Psoas muscle (tissue), 8 donors: ENCODE results near the gene PLEKHA8. TPM values are rescaled to one million over a fixed set of nuclear protein-coding genes. Genes with fewer than 3 reads are reported as not detected.

Source experiments
- ATAC-seq, 4 donors: fragments of 200-7000 bp; cut with Tn5 transposase; one replicate each; pipeline ENCODE4 v1.9.1; 2020; ENCODE audit warnings: moderate library complexity in 3 of 4, mild to moderate bottlenecking in 2 of 4
- DNase-seq, 2 donors: peaks; one replicate each; pipeline ENCODE4 v3.0.0-alpha.2; 2020
- H3K27ac ChIP-seq: fragments of 200-600 bp; one replicate; pipeline ENCODE4 v1.8.0; 2022
- H3K27me3 ChIP-seq, 3 donors: fragments of 200-600 bp in 1 of 3; one replicate each; pipeline versions ENCODE4 v1.6.1 to v1.8.0; 2013 to 2022; ENCODE audit warnings: low read length in 2 of 3, mild to moderate bottlenecking in 2 of 3, moderate library complexity in 1 of 3; ENCODE audit not compliant: insufficient read depth in 3 of 3
- H3K36me3 ChIP-seq, 2 donors: fragments of 200-600 bp in 1 of 2; one replicate each; pipeline versions ENCODE4 v1.6.1 to v1.8.0; 2013 to 2022; ENCODE audit warnings: low read depth in 1 of 2, mild to moderate bottlenecking in 1 of 2, moderate library complexity in 1 of 2; ENCODE audit not compliant: insufficient read depth in 1 of 2
- H3K4me1 ChIP-seq: fragments of 200-600 bp; one replicate; pipeline ENCODE4 v1.8.0; 2022
- H3K4me3 ChIP-seq: fragments of 200-600 bp; one replicate; pipeline ENCODE4 v1.8.0; 2022; ENCODE audit warnings: mild to moderate bottlenecking
- H3K9me3 ChIP-seq: fragments of 200-600 bp; one replicate; pipeline ENCODE4 v1.8.0; 2022
- WGBS, 3 donors: extraction: QIAGEN DNeasy Blood & Tissue Kit; methylation state at CpG; one replicate each; pipeline versions ENCODE4 v1.1.6 to v1.1.7; 2013; 5-methylcytosine and 5-hydroxymethylcytosine counted together
- intact Hi-C, 2 donors: fragments of 100-400 bp; cut with DNase I; formaldehyde crosslinking; loops; one replicate each; pipeline versions ENCODE4 v1.11.0 to v1.14.2; 2022
- polyA plus RNA-seq, 3 donors: library from polyadenylated mRNA; stranded (reverse); fragments of 200-250 nt; gene quantifications; one replicate each; pipeline ENCODE4 v1.2.3, GENCODE V29; 2013
- total RNA-seq, 4 donors: library from RNA; stranded (reverse); fragmentation: NEBNext Ultra II Directional in 2 of 4; extraction: Animal tissue kit (Norgen Biotek cat#: 25700) in 2 of 4; gene quantifications; one replicate each; pipeline versions ENCODE4 v1.2.1 to v1.2.4, GENCODE V29; 2021 to 2023
- TF ChIP-seq, protein P1 (sequence below): fragments of 200-600 bp; IDR thresholded peaks from one replicate; pipeline ENCODE4 v1.8.0; 2022; ENCODE audit warnings: antibody characterized with exemption
- donor health status: healthy with polysubstance abuse.
- donor health status: DM: no; HTN: no; CAD: no; lungs with moderate emphysema.
- donor health status: Bipolar disorder and iron deficiency.
- donor health status: healthy.
- donor health status: DM: yes; HTN: yes; CAD: no.
- donor health status: DM: no; HTN: no; CAD: no.
- donor health status: DM: no; HTN: no; CAD: no.
- donor health status: DM: yes; HTN: yes; CAD: no.

The PLEKHA8 gene
- total and polyA plus RNA-seq, 7 donors, result 1.3 to 4.0 (median 3.7) TPM

DNA sequence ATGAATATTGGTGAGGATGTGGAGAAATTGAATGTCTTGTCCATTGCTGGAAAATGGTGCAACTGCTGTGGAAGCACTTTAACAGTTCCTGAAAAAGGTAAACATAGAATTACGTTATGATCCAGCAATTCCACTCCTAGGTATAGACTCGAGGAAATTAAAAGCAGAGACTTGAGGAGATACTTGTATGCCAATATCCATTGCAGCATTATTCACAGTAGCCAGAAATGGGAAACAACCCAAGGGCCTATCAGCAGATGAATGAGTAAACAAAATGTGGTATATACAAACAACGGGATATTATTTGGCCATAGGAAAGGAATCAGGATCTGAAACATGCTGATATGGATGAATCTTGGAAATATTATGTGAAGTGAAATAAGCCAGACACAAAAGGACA, 74.1 kb downstream of the PLEKHA8 start:
- Histone ChIP-seq H3K27ac (no peak overlapping the region), H3K27me3 (no peaks in the 10 kb centered on the region), H3K36me3 (no peaks in the 10 kb centered on the region), H3K4me3 (no peak overlapping the region), H3K4me1 (no peaks in the 10 kb centered on the region), H3K9me3 (no peaks in the 10 kb centered on the region)
- DNase-seq, result no peak
- intact Hi-C loops, result no loop called here
- TF ChIP-seq, protein P1, sequence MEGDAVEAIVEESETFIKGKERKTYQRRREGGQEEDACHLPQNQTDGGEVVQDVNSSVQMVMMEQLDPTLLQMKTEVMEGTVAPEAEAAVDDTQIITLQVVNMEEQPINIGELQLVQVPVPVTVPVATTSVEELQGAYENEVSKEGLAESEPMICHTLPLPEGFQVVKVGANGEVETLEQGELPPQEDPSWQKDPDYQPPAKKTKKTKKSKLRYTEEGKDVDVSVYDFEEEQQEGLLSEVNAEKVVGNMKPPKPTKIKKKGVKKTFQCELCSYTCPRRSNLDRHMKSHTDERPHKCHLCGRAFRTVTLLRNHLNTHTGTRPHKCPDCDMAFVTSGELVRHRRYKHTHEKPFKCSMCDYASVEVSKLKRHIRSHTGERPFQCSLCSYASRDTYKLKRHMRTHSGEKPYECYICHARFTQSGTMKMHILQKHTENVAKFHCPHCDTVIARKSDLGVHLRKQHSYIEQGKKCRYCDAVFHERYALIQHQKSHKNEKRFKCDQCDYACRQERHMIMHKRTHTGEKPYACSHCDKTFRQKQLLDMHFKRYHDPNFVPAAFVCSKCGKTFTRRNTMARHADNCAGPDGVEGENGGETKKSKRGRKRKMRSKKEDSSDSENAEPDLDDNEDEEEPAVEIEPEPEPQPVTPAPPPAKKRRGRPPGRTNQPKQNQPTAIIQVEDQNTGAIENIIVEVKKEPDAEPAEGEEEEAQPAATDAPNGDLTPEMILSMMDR, result no peak
- WGBS, 3 donors, result 90 to 93% (median 92%) methylated on average over 3 of the region's 3 CpGs
- no peak for ATAC-seq

GRCh38 chr7:30104157-30104556, 75.9 kb downstream of the PLEKHA8 start:
- DNase-seq, result no peak
- 60 to 90% (median 66%) methylated on average over 1 of the region's 1 CpG for WGBS, 3 donors
- H3K27ac ChIP-seq, result no peak overlapping the region
- ATAC-seq, result no peak
- no peaks in the 10 kb centered on the region for H3K4me1 ChIP-seq
- H3K27me3 ChIP-seq, result no peaks in the 10 kb centered on the region
- intact Hi-C loops, result no loop called here
- no peak overlapping the region for H3K4me3 ChIP-seq
- H3K36me3 ChIP-seq, result no peaks in the 10 kb centered on the region
- TF ChIP-seq, protein P1, result no peak
- no peaks in the 10 kb centered on the region for H3K9me3 ChIP-seq

DNA sequence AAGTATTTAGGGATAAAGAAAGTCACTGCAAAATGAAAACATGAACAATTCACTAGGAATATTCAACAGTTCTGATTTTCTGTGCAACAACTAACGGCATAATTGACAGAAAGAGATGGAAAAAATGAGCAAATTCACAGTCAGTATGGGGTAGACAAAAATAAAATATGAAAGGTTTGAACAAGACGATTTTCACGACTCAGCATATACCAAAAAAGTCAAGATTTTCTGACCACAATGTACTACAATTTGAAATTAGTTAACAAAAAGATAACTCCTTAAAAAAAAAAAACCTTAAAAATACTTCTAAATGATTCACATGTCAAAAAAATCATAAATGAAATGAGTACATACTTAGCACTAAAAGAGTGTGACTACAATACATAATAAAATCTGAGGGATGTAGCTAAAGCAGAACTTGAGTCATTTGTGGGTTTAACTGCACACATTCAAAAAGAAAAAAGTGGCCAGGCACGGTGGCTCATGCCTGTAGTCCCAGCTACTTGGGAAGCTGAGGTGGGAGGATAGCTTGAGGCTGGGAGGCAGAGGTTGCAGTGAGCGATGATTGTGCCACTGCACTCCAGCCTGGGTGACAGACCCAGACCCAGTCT, 84.0 kb downstream of the PLEKHA8 start:
- intact Hi-C loops, result no loop called here
- H3K9me3 ChIP-seq, result peaks cover 13% of the 10 kb centered on the region
- no peak overlapping the region for H3K27ac ChIP-seq
- H3K27me3 ChIP-seq, result no peaks in the 10 kb centered on the region
- DNase-seq (no peak), ATAC-seq (no peak)
- H3K36me3 ChIP-seq, result no peaks in the 10 kb centered on the region
- TF ChIP-seq, protein P1, result no peak
- H3K4me3 ChIP-seq, result no peak overlapping the region
- H3K4me1 ChIP-seq, result peaks cover 13% of the 10 kb centered on the region
- 95 to 98% (median 95%) methylated on average over 5 of the region's 5 CpGs for WGBS, 3 donors

DNA sequence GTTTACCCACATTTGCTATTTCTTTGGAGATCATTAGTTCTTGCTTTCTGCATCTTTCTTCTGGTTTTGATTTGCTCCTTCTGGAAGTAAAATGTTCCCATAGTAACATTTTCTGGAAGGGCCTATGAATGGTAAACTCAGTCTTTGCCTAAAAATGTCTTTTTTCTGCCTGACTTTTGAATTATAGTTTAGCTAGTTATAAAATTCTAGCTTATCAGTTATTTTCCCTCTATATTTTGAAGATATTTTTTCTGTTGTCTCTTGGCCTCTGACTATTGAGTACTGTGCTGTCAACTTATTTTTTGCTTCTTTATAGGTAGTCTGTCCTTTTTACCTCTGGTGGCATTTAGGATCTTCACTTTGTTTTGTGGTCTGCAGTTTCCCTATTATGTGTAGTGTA, 84.9 kb downstream of the PLEKHA8 start:
- intact Hi-C loops, result no loop called here
- peaks cover 16% of the 10 kb centered on the region for H3K4me1 ChIP-seq
- H3K36me3 ChIP-seq, result no peaks in the 10 kb centered on the region
- H3K4me3 ChIP-seq, result no peak overlapping the region
- peaks cover 13% of the 10 kb centered on the region for H3K9me3 ChIP-seq
- DNase-seq (no peak), ATAC-seq (no peak)
- TF ChIP-seq, protein P1, result no peak
- H3K27ac ChIP-seq, result no peak overlapping the region
- no peaks in the 10 kb centered on the region for H3K27me3 ChIP-seq
